Activated CD8-positive, alpha-beta T cell treated with anti-CD3 and anti-CD28 coated beads for 36 hours (primary cell): ENCODE data around the gene CEACAM6. TPM values are rescaled to one million over a fixed set of nuclear protein-coding genes. Genes with fewer than 3 reads are reported as not detected.
"Not testable (repeated sequence)": the region's sequence is repeated elsewhere in the genome, so short reads cannot be mapped to it uniquely, and the experiment has no call there.

Source experiments
- ATAC-seq: fragments of 200-7000 bp; cut with Tn5 transposase; one replicate; pipeline ENCODE4 v1.10.0; 2021; ENCODE audit warnings: mild to moderate bottlenecking, moderate library complexity
- CTCF ChIA-PET: fragments of 350-600 bp; sonication (Branson Sonifier 250); formaldehyde crosslinking; loops from one replicate; lab custom pipeline; 2021; ENCODE audit warnings: antibody characterized with exemption; lab: Charles Lee
- POLR2A ChIA-PET: fragments of 350-600 bp; sonication (Branson Sonifier 250); formaldehyde crosslinking; loops from one replicate; lab custom pipeline; 2021; ENCODE audit warnings: antibody characterized with exemption; lab: Charles Lee
- DNase-seq: peaks from one replicate; pipeline ENCODE4 v3.0.0-alpha.2; 2020
- H3K27ac Mint-ChIP-seq: one replicate; pipeline ENCODE4 v1.8.0; 2021; ENCODE audit warnings: mild to moderate bottlenecking, mixed read lengths
- H3K27me3 Mint-ChIP-seq: one replicate; pipeline ENCODE4 v1.8.0; 2021; ENCODE audit warnings: mixed read lengths
- H3K36me3 Mint-ChIP-seq: one replicate; pipeline ENCODE4 v1.8.0; 2021; ENCODE audit warnings: low read depth, mixed read lengths
- H3K4me1 Mint-ChIP-seq: one replicate; pipeline ENCODE4 v1.8.0; 2021; ENCODE audit warnings: low read depth, mixed read lengths
- H3K4me3 Mint-ChIP-seq: one replicate; pipeline ENCODE4 v1.8.0; 2021; ENCODE audit warnings: mild to moderate bottlenecking, moderate library complexity, mixed read lengths
- H3K9me3 Mint-ChIP-seq: one replicate; pipeline ENCODE4 v1.8.0; 2021; ENCODE audit warnings: mixed read lengths
- intact Hi-C: fragments of 100-400 bp; cut with micrococcal nuclease; formaldehyde crosslinking; loops from one replicate; pipeline ENCODE4 v1.10.0; 2022
- total RNA-seq, 2 experiments: library from RNA; stranded (reverse); gene quantifications; one replicate each; pipeline ENCODE4 v1.2.3, GENCODE V29; 2021
- TF ChIP-seq, protein P1 (sequence below): fragments of 200-600 bp; IDR thresholded peaks from one replicate; pipeline ENCODE4 v1.8.0; 2022; ENCODE audit warnings: antibody characterized with exemption, mild to moderate bottlenecking

CEACAM6 gene
- total RNA-seq, 2 experiments from 2014 or later, result not detected

DNA sequence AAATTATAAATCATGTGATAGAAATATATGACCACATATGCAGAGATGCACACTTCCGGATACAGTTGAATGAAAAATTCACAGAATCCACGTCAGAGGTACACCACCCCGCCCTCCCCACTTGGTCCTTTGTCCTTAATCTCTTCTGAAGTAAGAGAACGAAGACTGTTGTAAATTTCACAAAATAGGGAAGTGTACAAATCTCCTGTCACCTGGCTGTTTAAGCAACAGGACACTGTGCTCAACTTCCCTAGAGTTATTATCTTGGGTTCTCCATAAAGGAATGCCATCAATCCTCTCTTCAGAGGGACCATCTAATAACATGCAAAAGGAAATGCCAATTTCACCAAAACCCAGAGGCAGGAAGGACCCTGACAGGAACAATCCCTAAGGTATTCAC is 10.5 kb upstream of the CEACAM6 start:
- intact Hi-C loops, result loop anchor here (10.0 kb wide), 1 partner anchor 100 kb away; no protein-coding TSS in a partner anchor
- ChIA-PET CTCF (interaction anchor here (1.1 to 4.2 kb wide), 8 partner anchors 13 to 103 kb away, joined by 3 to 50 read pairs (median 4); no protein-coding TSS in a partner anchor), POLR2A (no interaction called here)
- Mint-ChIP-seq H3K36me3 (no peaks in the 10 kb centered on the region), H3K4me1 (peaks cover 30% of the 10 kb centered on the region), H3K4me3 (no peak overlapping the region), H3K9me3 (no peaks in the 10 kb centered on the region), H3K27me3 (peaks cover 45% of the 10 kb centered on the region), H3K27ac (no peak overlapping the region)
- peak; percentile 14 for DNase-seq
- ATAC-seq, result no peak
- TF ChIP-seq, protein P1, sequence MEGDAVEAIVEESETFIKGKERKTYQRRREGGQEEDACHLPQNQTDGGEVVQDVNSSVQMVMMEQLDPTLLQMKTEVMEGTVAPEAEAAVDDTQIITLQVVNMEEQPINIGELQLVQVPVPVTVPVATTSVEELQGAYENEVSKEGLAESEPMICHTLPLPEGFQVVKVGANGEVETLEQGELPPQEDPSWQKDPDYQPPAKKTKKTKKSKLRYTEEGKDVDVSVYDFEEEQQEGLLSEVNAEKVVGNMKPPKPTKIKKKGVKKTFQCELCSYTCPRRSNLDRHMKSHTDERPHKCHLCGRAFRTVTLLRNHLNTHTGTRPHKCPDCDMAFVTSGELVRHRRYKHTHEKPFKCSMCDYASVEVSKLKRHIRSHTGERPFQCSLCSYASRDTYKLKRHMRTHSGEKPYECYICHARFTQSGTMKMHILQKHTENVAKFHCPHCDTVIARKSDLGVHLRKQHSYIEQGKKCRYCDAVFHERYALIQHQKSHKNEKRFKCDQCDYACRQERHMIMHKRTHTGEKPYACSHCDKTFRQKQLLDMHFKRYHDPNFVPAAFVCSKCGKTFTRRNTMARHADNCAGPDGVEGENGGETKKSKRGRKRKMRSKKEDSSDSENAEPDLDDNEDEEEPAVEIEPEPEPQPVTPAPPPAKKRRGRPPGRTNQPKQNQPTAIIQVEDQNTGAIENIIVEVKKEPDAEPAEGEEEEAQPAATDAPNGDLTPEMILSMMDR, result no peak

DNA sequence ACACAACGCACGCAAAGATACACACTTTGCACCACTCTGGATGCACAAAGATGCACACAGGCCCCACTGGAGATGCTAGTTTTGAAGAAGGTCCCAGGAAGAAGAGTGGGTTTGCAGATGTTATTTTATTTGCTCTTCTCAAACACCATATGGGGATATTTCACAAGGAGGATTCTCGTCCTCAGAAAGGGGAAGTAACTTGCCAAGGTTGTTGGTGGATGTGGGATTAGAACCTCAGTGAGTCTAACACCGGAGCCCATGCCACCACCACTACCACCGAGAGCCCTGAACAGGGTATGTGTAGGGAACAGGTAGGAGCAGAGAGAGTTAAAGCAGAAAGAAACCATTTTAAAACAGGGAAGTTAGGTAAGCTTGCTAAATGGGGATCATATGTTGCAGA is 9.6 kb upstream of the CEACAM6 start:
- DNase-seq, result no peak
- CTCF ChIA-PET, result interaction anchor here (1.0 to 4.2 kb wide), 12 partner anchors 8 to 104 kb away, joined by 3 to 50 read pairs (median 6); no protein-coding TSS in a partner anchor
- Mint-ChIP-seq H3K4me3 (no peak overlapping the region), H3K36me3 (no peaks in the 10 kb centered on the region), H3K9me3 (no peaks in the 10 kb centered on the region), H3K4me1 (peaks cover 21% of the 10 kb centered on the region), H3K27me3 (peaks cover 46% of the 10 kb centered on the region), H3K27ac (no peak overlapping the region)
- intact Hi-C loops, result loop anchor here (2.0 to 10.0 kb wide), 2 partner anchors 39 to 101 kb away; no protein-coding TSS in a partner anchor
- ATAC-seq, result no peak
- TF ChIP-seq, protein P1, result no peak
- POLR2A ChIA-PET, result no interaction called here

DNA sequence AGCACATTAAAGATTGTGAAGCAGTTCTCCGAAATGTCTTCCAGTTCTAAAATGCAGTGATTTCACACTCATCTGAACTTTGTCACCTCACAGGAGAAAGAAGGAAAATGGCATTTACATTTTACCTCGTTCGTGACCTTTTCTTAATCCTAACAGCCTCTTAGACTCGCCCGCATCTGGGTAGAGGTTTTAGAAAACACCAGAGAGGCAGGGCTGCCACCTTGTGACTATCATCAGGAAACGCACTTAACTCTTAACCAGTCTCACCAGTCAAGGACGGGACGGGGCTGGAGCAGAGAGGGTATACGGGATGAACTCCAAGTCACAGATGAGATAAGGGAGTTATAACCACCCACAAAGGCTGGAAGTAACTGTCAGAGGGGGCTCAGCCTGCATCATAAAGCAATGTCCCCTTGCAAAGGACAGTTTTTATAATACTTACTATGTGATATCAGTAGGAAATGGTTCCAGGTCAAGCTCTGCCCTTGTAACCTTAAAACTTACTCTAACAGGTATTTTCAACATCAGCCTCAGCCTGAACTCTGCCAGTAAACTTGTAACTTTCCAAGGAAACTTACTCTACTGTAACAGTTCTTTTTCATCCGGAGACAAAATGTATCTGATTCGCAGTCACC is 8.6 kb upstream of the CEACAM6 start:
- no peaks in the 10 kb centered on the region for H3K36me3 Mint-ChIP-seq
- no peak overlapping the region for H3K27ac Mint-ChIP-seq
- TF ChIP-seq, protein P1, result peak; percentile 74
- intact Hi-C loops, result loop anchor here (2.0 to 10.0 kb wide), 2 partner anchors 40 to 102 kb away; no protein-coding TSS in a partner anchor
- H3K9me3 Mint-ChIP-seq, result no peaks in the 10 kb centered on the region
- H3K27me3 Mint-ChIP-seq, result peaks cover 51% of the 10 kb centered on the region
- H3K4me1 Mint-ChIP-seq, result peaks cover 11% of the 10 kb centered on the region
- DNase-seq (peak; percentile 74), ATAC-seq (peak; percentile 85)
- ChIA-PET POLR2A (no interaction called here), CTCF (interaction anchor here (0.6 to 4.2 kb wide), 16 partner anchors 9 to 105 kb away, joined by 3 to 50 read pairs (median 4); no protein-coding TSS in a partner anchor)
- no peak overlapping the region for H3K4me3 Mint-ChIP-seq

DNA sequence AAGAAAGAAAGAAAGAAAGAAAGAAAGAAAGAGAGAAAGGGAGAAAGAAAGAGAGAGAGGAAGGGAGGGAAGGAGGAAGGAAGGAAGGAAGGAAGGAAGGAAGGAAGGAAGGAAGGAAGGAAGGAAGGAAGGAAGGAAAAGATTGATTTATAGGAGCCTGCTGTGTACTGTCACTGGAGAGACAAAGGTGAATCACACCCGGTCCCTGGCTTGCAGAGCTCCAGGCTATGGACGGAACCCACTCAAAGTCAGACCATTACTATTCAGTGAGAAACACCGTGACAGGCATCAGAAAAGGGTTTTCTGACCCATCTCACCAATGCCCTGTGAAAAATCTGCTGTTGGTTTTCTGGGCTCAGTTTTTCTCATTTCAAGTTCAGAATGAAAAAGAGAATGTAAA is 7.3 kb upstream of the CEACAM6 start:
- Mint-ChIP-seq H3K36me3 (no peaks in the 10 kb centered on the region), H3K4me1 (peaks cover 11% of the 10 kb centered on the region), H3K27ac (no peak overlapping the region), H3K27me3 (peaks cover 50% of the 10 kb centered on the region), H3K4me3 (no peak overlapping the region), H3K9me3 (no peaks in the 10 kb centered on the region)
- no peak for DNase-seq
- intact Hi-C loops, result loop anchor here (10.0 kb wide), 1 partner anchor 103 kb away; no protein-coding TSS in a partner anchor
- ChIA-PET POLR2A (interaction anchor here (0.6 kb wide), 1 partner anchor 62 kb away, joined by 3 read pairs; no protein-coding TSS in a partner anchor), CTCF (interaction anchor here (1.2 to 4.2 kb wide), 4 partner anchors 17 to 106 kb away, joined by 3 to 50 read pairs (median 4); no protein-coding TSS in a partner anchor)
- TF ChIP-seq, protein P1, result no peak
- no peak for ATAC-seq

DNA sequence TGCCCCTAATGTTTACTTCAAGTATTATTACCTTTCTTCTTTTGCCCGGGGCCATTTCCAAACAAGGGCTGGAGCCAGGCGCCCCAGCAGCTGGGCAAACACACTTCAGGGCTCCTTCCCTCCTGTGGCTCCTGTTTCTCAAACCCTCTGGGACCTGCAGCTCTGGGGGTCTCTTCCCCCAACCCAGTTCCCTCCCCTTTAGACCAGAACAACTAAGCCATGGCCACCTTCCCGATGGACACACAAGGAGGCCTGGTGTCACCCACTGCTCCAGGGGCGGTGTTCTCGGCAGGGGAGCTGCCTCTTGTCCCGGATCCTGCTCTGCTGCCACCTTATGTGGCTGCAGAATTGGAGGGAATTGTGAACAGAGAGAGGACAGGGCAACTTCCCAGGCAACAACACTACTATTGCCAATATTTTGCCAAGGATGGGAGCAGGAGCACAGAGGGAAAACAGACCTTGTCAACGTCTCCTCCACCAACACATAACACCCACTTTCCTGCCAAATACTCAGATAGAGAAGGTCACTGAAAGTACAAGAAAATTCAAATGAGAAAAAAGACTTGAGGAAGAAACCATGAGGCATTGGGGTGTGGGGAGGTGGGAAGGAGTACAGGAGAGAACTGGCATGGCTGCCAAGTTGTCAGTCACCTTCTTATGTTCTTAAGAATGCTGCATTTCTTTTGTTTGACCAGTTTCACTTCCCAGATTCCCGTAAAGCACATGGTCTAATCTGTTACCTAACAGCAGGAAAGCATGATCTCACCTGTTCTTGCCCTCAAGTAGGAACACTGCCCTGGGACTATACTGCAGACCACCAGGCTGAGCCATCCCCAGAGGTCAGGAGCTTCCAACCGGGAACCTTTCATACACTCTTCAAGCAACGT is 4.8 kb upstream of the CEACAM6 start:
- POLR2A ChIA-PET, H3K27ac Mint-ChIP-seq, ATAC-seq, H3K4me3 Mint-ChIP-seq, H3K36me3 Mint-ChIP-seq, H3K9me3 Mint-ChIP-seq, DNase-seq, intact Hi-C loops: not testable (repeated sequence)
- peaks cover 10% of the 10 kb centered on the region for H3K4me1 Mint-ChIP-seq
- H3K27me3 Mint-ChIP-seq, result peaks cover 41% of the 10 kb centered on the region
- CTCF ChIA-PET, result interaction anchor here (1.8 to 7.7 kb wide), 5 partner anchors 9 to 108 kb away, joined by 7 to 177 read pairs (median 46); partner anchors contain the start of gene CEACAM3
